HepG2 (cell line): ENCODE measurements around the gene ADGRB2. TPM values are rescaled to one million over a fixed set of nuclear protein-coding genes. Genes with fewer than 3 reads are reported as not detected.

Experiments
- ATAC-seq: fragments of 200-7000 bp; cut with Tn5 transposase; 3 replicates; pipeline ENCODE4 v1.9.1; 2020; ENCODE audit warnings: mild to moderate bottlenecking, moderate library complexity
- BruUV-seq: library from RNA; stranded (reverse); fragments of 400-500 nt; replicated peaks from 2 replicates; lab custom pipeline; 2021; lab: Mats Ljungman, UMichigan
- CTCF ChIA-PET: fragments of 300-600 bp; formaldehyde crosslinking; extraction: SDS; loops from one replicate; lab custom pipeline; 2021; ENCODE audit warnings: low total read pairs, inconsistent platforms, low intra/inter-chr PET ratio; lab: Yijun Ruan, JAX
- POLR2A ChIA-PET: fragments of 350-600 bp; sonication (Branson Sonifier 250); formaldehyde crosslinking; loops from one replicate; lab custom pipeline; 2020; ENCODE audit warnings: antibody characterized with exemption, inconsistent platforms; lab: Yijun Ruan, JAX
- DNase-seq: peaks from one replicate; pipeline ENCODE4 v3.0.0-alpha.2; 2015; ENCODE audit warnings: low spot score
- FAIRE-seq: peaks from 3 replicates; lab custom pipeline; 2011; peaks lifted over from hg19 to GRCh38; lab: Jason Lieb, UNC
- H2AFZ ChIP-seq: one replicate; pipeline ENCODE4 v1.6.1; 2011; ENCODE audit warnings: low read length, inconsistent platforms
- H3K27ac ChIP-seq: fragments of 300-600 bp; 3 replicates; pipeline ENCODE4 v1.8.0; 2011; ENCODE audit warnings: mixed run types, mild to moderate bottlenecking, mixed read lengths, low read length, inconsistent platforms; ENCODE audit not compliant: insufficient read depth; ENCODE audit errors: extremely low read length
- H3K27me3 ChIP-seq, 2 experiments: fragments of 200-600 bp in 1 of 2; 2 replicates in 1 of 2; 3 replicates in 1 of 2; pipeline versions ENCODE4 v1.6.0 to v1.8.0; 2011; ENCODE audit warnings: low read length in 2 of 2, mild to moderate bottlenecking in 2 of 2, moderate library complexity in 2 of 2, inconsistent platforms in 1 of 2; ENCODE audit not compliant: insufficient read depth in 2 of 2, control insufficient read depth in 1 of 2
- H3K36me3 ChIP-seq, 2 experiments: fragments of 200-600 bp in 1 of 2; replicated peaks in 1 of 2; 2 replicates in 1 of 2; 3 replicates in 1 of 2; pipeline versions ENCODE4 v1.5.1 to v1.8.0; 2011; ENCODE audit warnings: low read length in 2 of 2, inconsistent platforms in 1 of 2; ENCODE audit not compliant: insufficient read depth in 2 of 2, control insufficient read depth in 1 of 2
- H3K4me1 ChIP-seq: 2 replicates; pipeline ENCODE4 v1.5.1; 2012; ENCODE audit warnings: low read length, inconsistent platforms; ENCODE audit not compliant: insufficient read depth
- H3K4me2 ChIP-seq: 2 replicates; pipeline ENCODE4 v1.6.0; 2011; ENCODE audit warnings: low read depth, low read length, inconsistent platforms
- H3K4me3 ChIP-seq, 3 experiments: fragments of 200-600 bp in 1 of 3; sonication (generic), shearing (Covaris generic) in 1 of 3; replicated peaks in 1 of 3; 2 replicates each; pipeline ENCODE4 v1.5.1; 2011 to 2016; ENCODE audit warnings: low read length in 3 of 3, inconsistent platforms in 2 of 3, low read depth in 2 of 3, mild to moderate bottlenecking in 2 of 3, control low read depth in 1 of 3, mixed read lengths in 1 of 3; ENCODE audit not compliant: insufficient read depth in 1 of 3
- H3K79me2 ChIP-seq: one replicate; pipeline ENCODE4 v1.6.1; 2011; ENCODE audit warnings: low read length, inconsistent platforms; ENCODE audit not compliant: insufficient read depth
- H3K9ac ChIP-seq: 2 replicates; pipeline ENCODE4 v1.6.0; 2011; ENCODE audit warnings: mild to moderate bottlenecking, low read depth, low read length, inconsistent platforms; ENCODE audit not compliant: insufficient read depth
- H3K9me3 ChIP-seq: 2 replicates; pipeline ENCODE4 v1.5.1; 2012; ENCODE audit warnings: mild to moderate bottlenecking, low read length
- H4K20me1 ChIP-seq: 2 replicates; pipeline ENCODE4 v1.6.0; 2011; ENCODE audit warnings: inconsistent platforms, mild to moderate bottlenecking, low read length, moderate library complexity; ENCODE audit not compliant: insufficient read depth
- CC2D1A ChIP-seq: sonication (generic); formaldehyde crosslinking; IDR thresholded peaks from 2 replicates; pipeline ENCODE4 v1.8.1; 2023; ENCODE audit warnings: mild to moderate bottlenecking, missing genetic modification reagents
- FOXM1 ChIP-seq: sonication (generic); formaldehyde crosslinking; IDR thresholded peaks from 2 replicates; pipeline ENCODE4 v1.5.0; 2020; ENCODE audit warnings: missing genetic modification reagents
- GABPB1 ChIP-seq: IDR thresholded peaks from 2 replicates; pipeline ENCODE4 v1.6.1; 2016; ENCODE audit warnings: mild to moderate bottlenecking, missing genetic modification reagents, moderate library complexity, missing compliant biosample characterization
- GATA4 ChIP-seq: sonication (generic); IDR thresholded peaks from 2 replicates; pipeline ENCODE4 v1.6.1; 2016; ENCODE audit warnings: antibody characterized with exemption, low read depth, borderline replicate concordance
- RFX1 ChIP-seq: fragments of 450-650 bp; IDR thresholded peaks from 2 replicates; pipeline ENCODE4 v1.6.1; 2017
- RFX3 ChIP-seq: IDR thresholded peaks from 2 replicates; pipeline ENCODE4 v1.6.1; 2016; ENCODE audit warnings: missing biosample characterization, missing genetic modification reagents
- SIX1 ChIP-seq: sonication (generic); formaldehyde crosslinking; IDR thresholded peaks from 2 replicates; pipeline ENCODE4 v1.4.0; 2020; ENCODE audit warnings: missing genetic modification reagents, borderline replicate concordance
- SP1 ChIP-seq, 2 experiments: fragments of 450-650 bp in 1 of 2; sonication (generic) in 1 of 2; formaldehyde crosslinking in 1 of 2; IDR thresholded peaks; 2 replicates each; pipeline versions ENCODE4 v1.4.0 to v1.6.1; 2016 to 2020; ENCODE audit warnings: missing genetic modification reagents in 1 of 2
- ZNF614 ChIP-seq: IDR thresholded peaks from 2 replicates; pipeline ENCODE4 v1.6.1; 2018; ENCODE audit warnings: missing biosample characterization, missing genetic modification reagents, inconsistent platforms, borderline replicate concordance
- ZNF629 ChIP-seq: sonication (generic); formaldehyde crosslinking; conservative IDR thresholded peaks from 2 replicates; pipeline ENCODE4 v1.5.0; 2020; ENCODE audit warnings: missing genetic modification reagents
- ZNF850 ChIP-seq: sonication (generic); formaldehyde crosslinking; conservative IDR thresholded peaks from 2 replicates; pipeline ENCODE4 v1.9.0; 2021; ENCODE audit warnings: mild to moderate bottlenecking, missing genetic modification reagents
- WGBS: methylation state at CpG from one replicate; pipeline ENCODE4 v1.1.6; 2017; ENCODE audit warnings: low lambda C conversion rate; 5-methylcytosine and 5-hydroxymethylcytosine counted together
- in situ Hi-C: cut with HindIII; loops from 2 replicates; pipeline ENCODE4 v1.10.0; 2017; ENCODE audit warnings: low pct_unique_long_range_greater_than_20kb; ENCODE audit not compliant: extremely low pct_ligation_motif_present
- intact Hi-C: fragments of 100-400 bp; cut with micrococcal nuclease; formaldehyde crosslinking; loops from one replicate; pipeline ENCODE4 v1.10.0; 2022; ENCODE audit not compliant: unreplicated experiment
- polyA plus RNA-seq, 8 experiments: library from polyadenylated mRNA; depleted of rRNA in 3 of 8; stranded (reverse) in 7 of 8; unstranded in 1 of 8; fragments of >200 nt; fragmentation: Illumina TruSeq in 4 of 8; extraction: Trizol in 4 of 8; gene quantifications; 2 replicates each; pipeline versions ENCODE4 v1.2.1 to v1.2.3, GENCODE V29; 2011 to 2016; ENCODE audit warnings: low read depth in 4 of 8, missing spikeins in 1 of 8, mixed read lengths in 1 of 8; ENCODE audit not compliant: insufficient read depth in 1 of 8
- total RNA-seq, 5 experiments: library from RNA; depleted of rRNA; stranded (reverse); fragments of >200 nt; fragmentation: Illumina TruSeq; extraction: Trizol; gene quantifications; 2 replicates each; pipeline ENCODE4 v1.2.3, GENCODE V29; 2016; ENCODE audit warnings: low read depth in 1 of 5

The ADGRB2 gene
- total and polyA plus RNA-seq, 2 of the 13 experiments (the other 11 are each of a cell fraction or from before 2014, with no cell fraction given): 0.03 to 0.09 TPM

DNA sequence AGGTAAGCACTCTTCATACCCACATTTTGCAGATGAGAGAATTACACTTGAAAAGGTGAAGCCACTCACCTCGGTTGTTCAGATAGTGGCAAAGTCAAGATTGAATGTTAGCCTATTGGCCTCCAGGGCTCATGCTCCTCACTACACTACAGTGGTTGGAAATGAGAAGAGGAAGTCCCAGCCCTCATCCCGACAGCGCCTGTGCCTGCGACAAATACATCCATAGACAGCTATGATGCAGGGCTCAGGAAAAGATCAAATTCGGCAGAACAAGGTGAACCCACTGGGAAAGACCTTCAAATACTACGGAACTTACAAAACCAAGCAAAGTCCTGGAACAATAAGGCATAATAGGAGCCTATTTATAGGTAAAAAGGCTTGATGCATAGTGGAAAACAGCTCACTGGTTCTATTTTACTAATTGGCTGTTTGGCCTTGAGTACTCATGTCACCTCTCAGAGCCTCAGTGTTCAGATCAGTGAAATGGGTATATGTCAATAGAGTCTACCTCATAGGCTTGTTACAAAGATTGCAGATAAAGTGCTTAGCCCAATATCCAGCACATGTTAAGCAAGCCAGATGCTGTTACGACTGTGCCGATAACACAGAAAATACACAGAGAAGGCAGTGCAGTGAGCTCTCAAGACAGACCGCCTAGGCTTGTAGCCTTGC, 48.2 kb upstream of the ADGRB2 start:
- peaks cover 0 to 16% of the 10 kb centered on the region in 2 experiments; a peak in 3 of 5 replicates for H3K27me3 ChIP-seq
- DNase-seq (no peak), ATAC-seq (no peak), FAIRE-seq (no peak)
- H4K20me1 ChIP-seq: no peaks in the 10 kb centered on the region
- H3K36me3 ChIP-seq: no peaks in the 10 kb centered on the region
- H3K4me1 ChIP-seq: peaks cover 10% of the 10 kb centered on the region
- in situ Hi-C loops (no loop called here), intact Hi-C loops (loop anchor here (2.0 kb wide), 1 partner anchor 147 kb away; no protein-coding TSS in a partner anchor)
- no peak overlapping the region for H3K27ac ChIP-seq
- no peaks in the 10 kb centered on the region for H3K79me2 ChIP-seq
- no peak overlapping the region for H2AFZ ChIP-seq
- H3K9ac ChIP-seq: no peak overlapping the region
- no peak overlapping the region for H3K4me2 ChIP-seq
- ChIA-PET CTCF (no interaction called here), POLR2A (no interaction called here)
- 65% methylated on average over 9 of the region's 9 CpGs for WGBS
- TF ChIP-seq ZNF629 (CRISPR knock-in tag) (peak; percentile 83), ZNF850 (CRISPR knock-in tag) (no peak), CC2D1A (no peak)
- no peak overlapping the region for H3K4me3 ChIP-seq
- BruUV-seq: no TSS peak
- no peaks in the 10 kb centered on the region for H3K9me3 ChIP-seq

DNA sequence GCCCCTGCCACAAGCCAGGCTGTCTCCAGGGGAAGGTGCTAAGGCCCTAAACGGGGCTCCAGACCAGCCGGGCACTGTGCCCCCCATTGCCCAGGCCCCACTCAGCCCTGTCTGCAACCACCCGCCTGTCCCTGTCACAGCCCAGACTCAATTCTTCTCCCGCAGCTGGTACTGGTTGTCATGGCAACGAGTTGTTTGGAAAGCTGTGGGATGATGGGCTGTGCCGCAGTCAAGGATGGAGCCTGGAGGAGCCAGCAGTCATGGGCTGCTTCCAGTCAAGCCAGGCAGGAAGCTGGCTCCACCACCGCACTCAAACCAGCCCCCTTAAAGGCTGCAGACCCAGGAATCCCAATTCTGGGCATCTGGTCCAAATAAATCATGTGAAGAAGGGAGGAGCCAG, 47.5 kb upstream of the ADGRB2 start:
- peaks cover 10% of the 10 kb centered on the region for H3K4me1 ChIP-seq
- no TSS peak for BruUV-seq
- no peak overlapping the region for H2AFZ ChIP-seq
- ChIA-PET CTCF (no interaction called here), POLR2A (no interaction called here)
- no peak overlapping the region for H3K27ac ChIP-seq
- WGBS: 0% methylated on average over 1 of the region's 7 CpGs
- peaks cover 0 to 16% of the 10 kb centered on the region in 2 experiments; a peak in 3 of 5 replicates for H3K27me3 ChIP-seq
- no peak overlapping the region for H3K4me2 ChIP-seq
- no peak for ATAC-seq
- no peak overlapping the region for H3K4me3 ChIP-seq
- in situ Hi-C loops: no loop called here
- DNase-seq: peak; percentile 35
- no peak for FAIRE-seq
- no peaks in the 10 kb centered on the region for H3K79me2 ChIP-seq
- no peaks in the 10 kb centered on the region for H4K20me1 ChIP-seq
- no peaks in the 10 kb centered on the region for H3K36me3 ChIP-seq
- H3K9ac ChIP-seq: no peak overlapping the region
- TF ChIP-seq SP1 (IDR thresholded peaks at IDR 0.05): no peak
- no peak for TF ChIP-seq SP1 (CRISPR knock-in tag; IDR thresholded peaks at IDR 0.05)
- no peak for TF ChIP-seq FOXM1 (CRISPR knock-in tag)
- TF ChIP-seq SIX1 (CRISPR knock-in tag): no peak
- no peak for TF ChIP-seq GABPB1 (CRISPR knock-in tag)
- TF ChIP-seq GATA4: no peak
- no peak for TF ChIP-seq ZNF614 (CRISPR knock-in tag)
- peak; percentile 64 for TF ChIP-seq RFX1
- peak; percentile 53; the same call in 1 of the 2 replicates for TF ChIP-seq RFX3 (CRISPR knock-in tag)
- H3K9me3 ChIP-seq: no peaks in the 10 kb centered on the region
- intact Hi-C loops: loop anchor here (2.0 kb wide), 1 partner anchor 147 kb away; no protein-coding TSS in a partner anchor
